BJ (cell line): ENCODE measurements around the gene EHBP1L1. TPM values are rescaled to one million over a fixed set of nuclear protein-coding genes. Genes with fewer than 3 reads are reported as not detected.
A peak's percentile ranks its signal among the peaks of the same experiment; 100 is the strongest.

Experiments used
- CTCF ChIA-PET: fragments of 350-600 bp; formaldehyde crosslinking; extraction: SDS; loops from one replicate; lab custom pipeline; 2021; ENCODE audit warnings: antibody characterized with exemption, inconsistent platforms; lab: Yijun Ruan, JAX
- POLR2A ChIA-PET: fragments of 300-600 bp; sonication (Branson Sonifier 250); formaldehyde crosslinking; extraction: SDS; loops from one replicate; lab custom pipeline; 2021; ENCODE audit warnings: antibody characterized with exemption; lab: Charles Lee
- DNase-seq: peaks from one replicate; pipeline ENCODE4 v3.0.0-alpha.2; 2011; ENCODE audit warnings: low read depth
- H3K27me3 ChIP-seq: 2 replicates; pipeline ENCODE4 v1.6.0; 2011; ENCODE audit warnings: low read length; ENCODE audit not compliant: control insufficient read depth, insufficient read depth
- H3K36me3 ChIP-seq: 2 replicates; pipeline ENCODE4 v1.5.1; 2011; ENCODE audit warnings: low read length; ENCODE audit not compliant: control insufficient read depth, insufficient read depth
- H3K4me3 ChIP-seq: 2 replicates; pipeline ENCODE4 v1.5.1; 2011; ENCODE audit warnings: low read depth, mild to moderate bottlenecking, control low read depth, low read length
- polyA plus RNA-seq: library from polyadenylated mRNA; depleted of rRNA; stranded (reverse); fragments of >200 nt; gene quantifications from 2 replicates; pipeline ENCODE4 v1.2.3, GENCODE V29; 2011
- TF ChIP-seq, protein P1 (sequence below): IDR thresholded peaks from 2 replicates; pipeline ENCODE4 v1.5.1; 2011; ENCODE audit warnings: low read depth, mild to moderate bottlenecking, control low read depth, inconsistent platforms, low read length, moderate library complexity; ENCODE audit not compliant: insufficient read depth

EHBP1L1 gene
- polyA plus RNA-seq, 1 experiment = 30.9 TPM

DNA sequence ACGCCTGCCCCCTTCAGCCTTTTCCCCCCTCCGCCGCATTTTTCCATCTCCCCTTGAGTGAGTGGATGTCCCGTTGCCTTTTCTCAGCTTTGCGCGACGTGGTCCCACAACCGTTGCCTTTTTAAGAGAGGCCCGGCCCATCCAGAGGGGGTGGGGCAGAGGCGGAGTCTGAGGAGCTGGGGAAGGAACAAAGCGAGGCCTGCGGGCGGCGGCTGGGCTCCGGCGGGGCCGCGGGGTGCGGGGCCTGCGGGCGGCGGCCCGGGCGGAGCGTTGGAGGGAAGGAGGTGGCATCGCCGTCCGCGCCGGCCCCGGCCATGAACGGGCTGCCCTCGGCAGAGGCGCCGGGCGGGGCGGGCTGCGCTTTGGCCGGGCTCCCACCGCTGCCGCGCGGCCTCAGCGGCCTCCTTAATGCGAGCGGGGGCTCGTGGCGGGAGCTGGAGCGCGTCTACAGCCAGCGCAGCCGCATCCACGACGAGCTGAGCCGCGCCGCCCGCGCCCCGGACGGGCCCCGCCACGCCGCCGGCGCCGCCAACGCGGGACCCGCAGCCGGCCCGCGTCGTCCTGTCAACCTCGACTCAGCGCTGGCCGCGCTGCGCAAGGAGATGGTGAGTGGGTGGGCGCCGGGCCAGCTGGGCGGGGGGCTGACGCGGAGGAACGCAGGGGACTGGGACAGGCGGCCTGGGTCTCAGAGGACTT is 3.3 kb upstream of the EHBP1L1 start, which contains the start of gene FAM89B:
TSS of gene FAM89B (plus strand) at position 183 of the 696 bp plus-strand sequence. CDS start at position 315, 132 bp downstream.
- TF ChIP-seq, protein P1, sequence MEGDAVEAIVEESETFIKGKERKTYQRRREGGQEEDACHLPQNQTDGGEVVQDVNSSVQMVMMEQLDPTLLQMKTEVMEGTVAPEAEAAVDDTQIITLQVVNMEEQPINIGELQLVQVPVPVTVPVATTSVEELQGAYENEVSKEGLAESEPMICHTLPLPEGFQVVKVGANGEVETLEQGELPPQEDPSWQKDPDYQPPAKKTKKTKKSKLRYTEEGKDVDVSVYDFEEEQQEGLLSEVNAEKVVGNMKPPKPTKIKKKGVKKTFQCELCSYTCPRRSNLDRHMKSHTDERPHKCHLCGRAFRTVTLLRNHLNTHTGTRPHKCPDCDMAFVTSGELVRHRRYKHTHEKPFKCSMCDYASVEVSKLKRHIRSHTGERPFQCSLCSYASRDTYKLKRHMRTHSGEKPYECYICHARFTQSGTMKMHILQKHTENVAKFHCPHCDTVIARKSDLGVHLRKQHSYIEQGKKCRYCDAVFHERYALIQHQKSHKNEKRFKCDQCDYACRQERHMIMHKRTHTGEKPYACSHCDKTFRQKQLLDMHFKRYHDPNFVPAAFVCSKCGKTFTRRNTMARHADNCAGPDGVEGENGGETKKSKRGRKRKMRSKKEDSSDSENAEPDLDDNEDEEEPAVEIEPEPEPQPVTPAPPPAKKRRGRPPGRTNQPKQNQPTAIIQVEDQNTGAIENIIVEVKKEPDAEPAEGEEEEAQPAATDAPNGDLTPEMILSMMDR = no peak

DNA sequence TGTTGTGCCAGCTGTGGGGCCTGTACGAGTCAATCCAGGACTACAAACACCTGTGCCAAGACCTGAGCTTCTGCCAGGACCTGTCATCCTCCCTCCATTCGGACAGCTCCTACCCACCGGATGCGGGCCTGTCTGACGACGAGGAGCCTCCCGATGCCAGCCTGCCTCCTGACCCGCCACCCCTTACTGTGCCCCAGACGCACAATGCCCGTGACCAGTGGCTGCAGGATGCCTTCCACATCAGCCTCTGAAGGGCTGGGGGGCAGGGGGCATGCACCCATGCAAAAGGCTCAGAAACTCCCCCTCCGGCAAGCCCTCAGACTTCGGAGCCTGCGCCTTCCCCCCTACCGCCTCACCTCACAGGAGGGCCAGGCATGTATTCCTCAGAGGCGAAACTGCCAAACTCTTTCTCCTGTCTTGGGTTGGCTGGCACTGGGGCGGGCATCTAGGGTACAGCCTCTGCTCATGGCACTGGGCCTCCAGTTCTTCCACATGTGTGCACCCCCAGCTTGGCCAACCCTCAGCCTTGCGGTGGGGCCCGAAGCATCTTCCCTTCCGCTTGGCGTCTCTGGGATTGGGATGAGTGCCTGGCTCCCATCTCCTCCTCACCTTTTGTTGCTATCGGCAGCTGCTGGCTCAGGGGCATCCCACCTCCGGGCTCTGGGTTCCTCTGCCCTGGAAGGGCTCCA is 2.3 kb upstream of the EHBP1L1 start:
- TF ChIP-seq, protein P1 = no peak
- ChIA-PET CTCF (interaction anchor here (0.7 to 5.6 kb wide), 11 partner anchors 9 to 81 kb away, joined by 3 to 83 read pairs (median 6); partner anchors contain the start of gene PCNX3), POLR2A (no interaction called here)
- Histone ChIP-seq H3K36me3 (peaks cover 6% of the 10 kb centered on the region; the same call in 1 of the 2 replicates), H3K4me3 (peak overlapping the region; percentile 63), H3K27me3 (no peaks in the 10 kb centered on the region)
- DNase-seq = no peak

More for the DNA sequence above, 3.3 kb upstream of the EHBP1L1 start, which contains the start of gene FAM89B:
- ChIA-PET POLR2A (interaction anchor here (0.6 to 1.3 kb wide), 3 partner anchors 12 to 43 kb away, joined by 3 to 21 read pairs (median 4); partner anchors contain the start of gene PCNX3), CTCF (interaction anchor here (0.9 to 5.6 kb wide), 11 partner anchors 10 to 80 kb away, joined by 3 to 83 read pairs (median 6); partner anchors contain the start of genes PCNX3 and SCYL1)
- no peak for DNase-seq
- Histone ChIP-seq H3K36me3 (peaks cover 5% of the 10 kb centered on the region; the same call in 1 of the 2 replicates), H3K27me3 (no peaks in the 10 kb centered on the region), H3K4me3 (peak within 1 kb of the TSS; percentile 63)

- CTCF ChIA-PET = interaction anchor here (0.9 to 5.6 kb wide), 9 partner anchors 8 to 243 kb away, joined by 3 to 83 read pairs (median 11); partner anchors contain the start of genes KCNK7 and PCNX3
- POLR2A ChIA-PET = no interaction called here
- Histone ChIP-seq H3K27me3 (no peaks in the 10 kb centered on the region), H3K36me3 (peaks cover 8% of the 10 kb centered on the region), H3K4me3 (peak overlapping the region; percentile 74)
- TF ChIP-seq, protein P1 = peak; percentile 70
- DNase-seq = peak; percentile 77
These were observed 1.6 kb upstream of the EHBP1L1 start for GRCh38 chr11:65574109-65574810.

GRCh38 chr11:65574811-65575567 is 864 bp upstream of the EHBP1L1 start:
- CTCF ChIA-PET = interaction anchor here (0.8 to 3.9 kb wide), 6 partner anchors 10 to 242 kb away, joined by 3 to 25 read pairs (median 5); partner anchors contain the start of gene KCNK7
- Histone ChIP-seq H3K36me3 (peaks cover 14% of the 10 kb centered on the region), H3K27me3 (no peaks in the 10 kb centered on the region), H3K4me3 (peak overlapping the region; percentile 74)
- TF ChIP-seq, protein P1 = no peak
- POLR2A ChIA-PET = no interaction called here
- no peak for DNase-seq
